ENCODE data around the gene DPM2. TPM values are rescaled to one million over a fixed set of nuclear protein-coding genes. Genes with fewer than 3 reads are reported as not detected.

The DPM2 gene
- total and polyA plus RNA-seq, 5 donors, result 13.6 to 20.0 (median 16.4) TPM

- peak; percentile 95 to 99 (median 98) for DNase-seq
- no peaks in the 10 kb centered on the region for H3K9me3 ChIP-seq (ENCODE audit: control insufficient read depth, low read length)
- intact Hi-C loops (cut with DNase I), result loop anchor here in 2 of 4 donors (2.0 to 5.0 kb wide), 3 partner anchors 35 to 115 kb away; partner anchors contain the start of genes AK1 (in 1 of the 2) and FPGS (in 1 of the 2)
- 2% methylated on average over 71 of the region's 71 CpGs for WGBS
- peak; percentile 87 to 95 for ATAC-seq
- no peaks in the 10 kb centered on the region for H3K27me3 ChIP-seq (ENCODE audit: control insufficient read depth, insufficient read depth)
- peak within 1 kb of the TSS; percentile 65 for H3K4me3 ChIP-seq (ENCODE audit: low read length)
- H3K4me1 ChIP-seq (ENCODE audit: control insufficient read depth, insufficient read depth, low read length), result peaks cover 15% of the 10 kb centered on the region
- H3K27ac ChIP-seq (ENCODE audit: low read length), result peak within 1 kb of the TSS; percentile 77
These were observed 20.7 kb downstream of the DPM2 start, which contains the start of gene ST6GALNAC4 for GRCh38 chr9:127916720-127917581. Gene ST6GALNAC4 (minus strand): TSS chr9:127917041. CDS start chr9:127916419, 622 bp downstream.

- H3K9me3 ChIP-seq (ENCODE audit: control insufficient read depth, low read length), result no peaks in the 10 kb centered on the region
- intact Hi-C loops (cut with DNase I), result loop anchor here in 2 of 4 donors (2.0 to 5.0 kb wide), 3 partner anchors 34 to 114 kb away; partner anchors contain the start of genes AK1 (in 1 of the 2) and FPGS (in 1 of the 2)
- peaks cover 15% of the 10 kb centered on the region for H3K4me1 ChIP-seq (ENCODE audit: control insufficient read depth, insufficient read depth, low read length)
- peak in 2 of 3 donors; percentile 29 to 44 for DNase-seq
- ATAC-seq, result no peak
- peak overlapping the region; percentile 65 for H3K4me3 ChIP-seq (ENCODE audit: low read length)
- H3K27me3 ChIP-seq (ENCODE audit: control insufficient read depth, insufficient read depth), result no peaks in the 10 kb centered on the region
- H3K27ac ChIP-seq (ENCODE audit: low read length), result peak overlapping the region; percentile 37
- WGBS, result 28% methylated on average over 27 of the region's 27 CpGs
These were observed 21.6 kb downstream of the DPM2 start for GRCh38 chr9:127915801-127916719.

- Histone ChIP-seq H3K27me3 (ENCODE audit: control insufficient read depth, insufficient read depth) (no peaks in the 10 kb centered on the region), H3K4me1 (ENCODE audit: control insufficient read depth, insufficient read depth, low read length) (peaks cover 15% of the 10 kb centered on the region), H3K4me3 (ENCODE audit: low read length) (no peak overlapping the region), H3K9me3 (ENCODE audit: control insufficient read depth, low read length) (no peaks in the 10 kb centered on the region), H3K27ac (ENCODE audit: low read length) (no peak overlapping the region)
- DNase-seq (peak in 2 of 3 donors; percentile 44 to 51), ATAC-seq (no peak)
- intact Hi-C loops (cut with DNase I), result loop anchor here in 1 of 4 donors (5.0 kb wide), 2 partner anchors 33 to 113 kb away; partner anchors contain the start of gene FPGS
- 78% methylated on average over 5 of the region's 5 CpGs for WGBS
These were observed 22.3 kb downstream of the DPM2 start for GRCh38 chr9:127915325-127915752.

- no peak for ATAC-seq
- H3K4me1 ChIP-seq (ENCODE audit: control insufficient read depth, insufficient read depth, low read length), result peaks cover 12% of the 10 kb centered on the region
- peak in 1 of 3 donors; percentile 47 for DNase-seq
These were observed 24.0 kb downstream of the DPM2 start for GRCh38 chr9:127913682-127914081.

GRCh38 chr9:127912882-127913281, 24.8 kb downstream of the DPM2 start:
- WGBS, result 92% methylated on average over 5 of the region's 5 CpGs
- H3K27me3 ChIP-seq (ENCODE audit: control insufficient read depth, insufficient read depth), result no peaks in the 10 kb centered on the region
- peak in 2 of 3 donors; percentile 32 to 43 for DNase-seq
- H3K4me3 ChIP-seq (ENCODE audit: low read length), result no peak overlapping the region
- intact Hi-C loops (cut with DNase I), result no loop called here
- H3K9me3 ChIP-seq (ENCODE audit: control insufficient read depth, low read length), result no peaks in the 10 kb centered on the region
- no peak overlapping the region for H3K27ac ChIP-seq (ENCODE audit: low read length)
- peaks cover 7% of the 10 kb centered on the region for H3K4me1 ChIP-seq (ENCODE audit: control insufficient read depth, insufficient read depth, low read length)
- no peak for ATAC-seq

More at GRCh38 chr9:127913682-127914081, 24.0 kb downstream of the DPM2 start:
- Histone ChIP-seq H3K27me3 (ENCODE audit: control insufficient read depth, insufficient read depth) (no peaks in the 10 kb centered on the region), H3K9me3 (ENCODE audit: control insufficient read depth, low read length) (no peaks in the 10 kb centered on the region), H3K27ac (ENCODE audit: low read length) (no peak overlapping the region), H3K4me3 (ENCODE audit: low read length) (no peak overlapping the region)
- WGBS, result 96% methylated on average over 11 of the region's 11 CpGs
- intact Hi-C loops (cut with DNase I), result no loop called here

GRCh38 chr9:127912296-127912695, 25.4 kb downstream of the DPM2 start:
- ATAC-seq (no peak), DNase-seq (peak in 2 of 3 donors; percentile 52 to 59)
- H3K27ac ChIP-seq (ENCODE audit: low read length), result no peak overlapping the region
- no peak overlapping the region for H3K4me3 ChIP-seq (ENCODE audit: low read length)
- peaks cover 5% of the 10 kb centered on the region for H3K4me1 ChIP-seq (ENCODE audit: control insufficient read depth, insufficient read depth, low read length)
- intact Hi-C loops (cut with DNase I), result no loop called here
- WGBS, result 95% methylated on average over 31 of the region's 31 CpGs
- no peaks in the 10 kb centered on the region for H3K27me3 ChIP-seq (ENCODE audit: control insufficient read depth, insufficient read depth)
- H3K9me3 ChIP-seq (ENCODE audit: control insufficient read depth, low read length), result no peaks in the 10 kb centered on the region

- no peaks in the 10 kb centered on the region for H3K27me3 ChIP-seq (ENCODE audit: control insufficient read depth, insufficient read depth)
- intact Hi-C loops (cut with DNase I), result no loop called here
- no peak overlapping the region for H3K27ac ChIP-seq (ENCODE audit: low read length)
- no peaks in the 10 kb centered on the region for H3K4me1 ChIP-seq (ENCODE audit: control insufficient read depth, insufficient read depth, low read length)
- no peak for ATAC-seq
- no peaks in the 10 kb centered on the region for H3K9me3 ChIP-seq (ENCODE audit: control insufficient read depth, low read length)
- DNase-seq, result peak in 2 of 3 donors; percentile 42 to 53
- no peak overlapping the region for H3K4me3 ChIP-seq (ENCODE audit: low read length)
- WGBS, result 67% methylated on average over 6 of the region's 6 CpGs
These were observed 26.9 kb downstream of the DPM2 start for GRCh38 chr9:127910613-127911205.

GRCh38 chr9:127909839-127910273, 27.8 kb downstream of the DPM2 start:
- 86% methylated on average over 17 of the region's 17 CpGs for WGBS
- Histone ChIP-seq H3K27ac (ENCODE audit: low read length) (no peak overlapping the region), H3K4me3 (ENCODE audit: low read length) (no peak overlapping the region), H3K9me3 (ENCODE audit: control insufficient read depth, low read length) (no peaks in the 10 kb centered on the region), H3K4me1 (ENCODE audit: control insufficient read depth, insufficient read depth, low read length) (no peaks in the 10 kb centered on the region), H3K27me3 (ENCODE audit: control insufficient read depth, insufficient read depth) (no peaks in the 10 kb centered on the region)
- ATAC-seq, result no peak
- intact Hi-C loops (cut with DNase I), result no loop called here
- peak in 2 of 3 donors; percentile 64 to 66 for DNase-seq

- ATAC-seq (no peak), DNase-seq (peak in 1 of 3 donors; percentile 36)
- H3K27ac ChIP-seq (ENCODE audit: low read length), result no peak overlapping the region
- H3K9me3 ChIP-seq (ENCODE audit: control insufficient read depth, low read length), result no peaks in the 10 kb centered on the region
- no peak overlapping the region for H3K4me3 ChIP-seq (ENCODE audit: low read length)
- WGBS, result 95% methylated on average over 10 of the region's 10 CpGs
- H3K27me3 ChIP-seq (ENCODE audit: control insufficient read depth, insufficient read depth), result no peaks in the 10 kb centered on the region
- intact Hi-C loops (cut with DNase I), result no loop called here
- peaks cover 8% of the 10 kb centered on the region for H3K4me1 ChIP-seq (ENCODE audit: control insufficient read depth, insufficient read depth, low read length)
These were observed 29.1 kb downstream of the DPM2 start for GRCh38 chr9:127908660-127908926.

GRCh38 chr9:127907867-127908659, 29.6 kb downstream of the DPM2 start:
- H3K4me3 ChIP-seq (ENCODE audit: low read length), result no peak overlapping the region
- ATAC-seq (no peak), DNase-seq (peak in 1 of 3 donors; percentile 47)
- peaks cover 8% of the 10 kb centered on the region for H3K4me1 ChIP-seq (ENCODE audit: control insufficient read depth, insufficient read depth, low read length)
- no peaks in the 10 kb centered on the region for H3K27me3 ChIP-seq (ENCODE audit: control insufficient read depth, insufficient read depth)
- H3K27ac ChIP-seq (ENCODE audit: low read length), result no peak overlapping the region
- no peaks in the 10 kb centered on the region for H3K9me3 ChIP-seq (ENCODE audit: control insufficient read depth, low read length)
- intact Hi-C loops (cut with DNase I), result no loop called here
- 85% methylated on average over 35 of the region's 35 CpGs for WGBS
